B cell (primary cell): ENCODE results near the gene B4GALNT4. TPM values are rescaled to one million over a fixed set of nuclear protein-coding genes. Genes with fewer than 3 reads are reported as not detected.
A peak's percentile ranks its signal among the peaks of the same experiment; 100 is the strongest.

Source experiments
- ATAC-seq: fragments of 200-7000 bp; cut with Tn5 transposase; one replicate; pipeline ENCODE4 v1.10.0; 2021; ENCODE audit warnings: low read depth, mild to moderate bottlenecking, moderate number of reproducible peaks, moderate library complexity
- CTCF ChIA-PET: fragments of 350-600 bp; sonication (Branson Sonifier 250); formaldehyde crosslinking; loops from one replicate; lab custom pipeline; 2021; ENCODE audit warnings: antibody characterized with exemption, inconsistent platforms; lab: Charles Lee
- POLR2A ChIA-PET: fragments of 350-600 bp; sonication (Branson Sonifier 250); formaldehyde crosslinking; loops from one replicate; lab custom pipeline; 2021; ENCODE audit warnings: antibody characterized with exemption; lab: Charles Lee
- DNase-seq: peaks from one replicate; pipeline ENCODE4 v3.0.0; 2013
- H2AFZ ChIP-seq: 2 replicates; pipeline ENCODE4 v1.6.1; 2012; ENCODE audit warnings: mild to moderate bottlenecking, low read depth, low read length; ENCODE audit not compliant: insufficient read depth, poor library complexity, severe bottlenecking
- H3K27ac ChIP-seq, 2 donors: 1 replicate in 1 of 2; 2 replicates in 1 of 2; pipeline ENCODE4 v1.5.1; 2012 to 2013; ENCODE audit warnings: low read length in 2 of 2, mild to moderate bottlenecking in 2 of 2, moderate library complexity in 1 of 2
- H3K27me3 ChIP-seq, 4 experiments: fragments of 200-600 bp in 1 of 4; sonication (generic) in 1 of 4; replicated peaks in 1 of 4; 1 replicate in 2 of 4; 2 replicates in 2 of 4; pipeline versions ENCODE4 v1.6.1 to v1.7.0; 2013 to 2016; ENCODE audit warnings: low read length in 3 of 4, mild to moderate bottlenecking in 2 of 4, mixed read lengths in 1 of 4, moderate library complexity in 1 of 4; ENCODE audit not compliant: insufficient read depth in 4 of 4, control insufficient read depth in 3 of 4; ENCODE audit errors: control extremely low read depth in 1 of 4
- H3K36me3 ChIP-seq, 2 experiments: replicated peaks in 1 of 2; 1 replicate in 1 of 2; 2 replicates in 1 of 2; pipeline versions ENCODE4 v1.6.1 to v1.7.1; 2013; ENCODE audit warnings: low read length in 1 of 2; ENCODE audit not compliant: insufficient read depth in 2 of 2, control insufficient read depth in 1 of 2; ENCODE audit errors: control extremely low read depth in 1 of 2, extremely low read depth in 1 of 2
- H3K4me1 ChIP-seq, 2 donors: fragments of 200-600 bp in 1 of 2; sonication (generic) in 1 of 2; 1 replicate in 1 of 2; 2 replicates in 1 of 2; pipeline versions ENCODE4 v1.5.1 to v1.6.1; 2013 to 2017; ENCODE audit warnings: low read length in 2 of 2; ENCODE audit not compliant: control insufficient read depth in 2 of 2, insufficient read depth in 2 of 2
- H3K4me2 ChIP-seq: replicated peaks from 2 replicates; pipeline ENCODE3; 2012; ENCODE audit warnings: mild to moderate bottlenecking, low read depth, low read length; ENCODE audit not compliant: poor library complexity, severe bottlenecking
- H3K4me3 ChIP-seq, 5 experiments: fragments of 200-600 bp in 1 of 5; sonication (generic) in 1 of 5; 1 replicate in 3 of 5; 2 replicates in 2 of 5; pipeline versions ENCODE4 v1.5.1 to v1.7.0; 2011 to 2016; ENCODE audit warnings: low read length in 4 of 5, mild to moderate bottlenecking in 4 of 5, low read depth in 2 of 5, control low read depth in 1 of 5, moderate library complexity in 1 of 5; ENCODE audit not compliant: insufficient read depth in 1 of 5; ENCODE audit errors: control extremely low read depth in 1 of 5, extremely low read depth in 1 of 5
- H3K79me2 ChIP-seq: fragments of 200-600 bp; sonication (generic); one replicate; pipeline ENCODE4 v1.6.0; 2016; ENCODE audit warnings: low read length; ENCODE audit not compliant: control insufficient read depth, insufficient read depth
- H3K9ac ChIP-seq: fragments of 200-600 bp; sonication (generic); 2 replicates; pipeline ENCODE4 v1.6.1; 2017; ENCODE audit warnings: mild to moderate bottlenecking, low read length, moderate library complexity
- H3K9me3 ChIP-seq, 3 donors: one replicate each; pipeline versions ENCODE4 v1.6.1 to v1.7.1; 2013; ENCODE audit warnings: low read length in 2 of 3; ENCODE audit not compliant: control insufficient read depth in 2 of 3, insufficient read depth in 1 of 3; ENCODE audit errors: control extremely low read depth in 1 of 3
- H4K20me1 ChIP-seq: 2 replicates; pipeline ENCODE4 v1.6.0; 2012; ENCODE audit warnings: mild to moderate bottlenecking, low read length; ENCODE audit not compliant: insufficient read depth, control insufficient read depth, poor library complexity, severe bottlenecking
- H3K27ac Mint-ChIP-seq: one replicate; pipeline ENCODE4 v1.8.0; 2021; ENCODE audit warnings: mixed read lengths
- H3K27me3 Mint-ChIP-seq: one replicate; pipeline ENCODE4 v1.8.0; 2021; ENCODE audit warnings: mixed read lengths
- H3K4me1 Mint-ChIP-seq: one replicate; pipeline ENCODE4 v1.8.0; 2021; ENCODE audit warnings: mixed read lengths
- H3K4me3 Mint-ChIP-seq: one replicate; pipeline ENCODE4 v1.8.0; 2021; ENCODE audit warnings: mixed read lengths
- H3K9me3 Mint-ChIP-seq: one replicate; pipeline ENCODE4 v1.8.0; 2022; ENCODE audit warnings: mixed read lengths; ENCODE audit not compliant: insufficient read depth
- EZH2 ChIP-seq: IDR thresholded peaks from 2 replicates; pipeline ENCODE4 v1.6.1; 2012; ENCODE audit warnings: borderline replicate concordance, low read depth, mild to moderate bottlenecking, moderate library complexity, low read length; ENCODE audit not compliant: insufficient read depth, poor library complexity, severe bottlenecking
- WGBS: methylation state at CpG from one replicate; pipeline ENCODE4 v1.1.5; 2013; ENCODE audit warnings: missing lambda C conversion rate; ENCODE audit not compliant: insufficient coverage; 5-methylcytosine and 5-hydroxymethylcytosine counted together
- intact Hi-C: fragments of 100-400 bp; cut with micrococcal nuclease; formaldehyde crosslinking; loops from one replicate; pipeline ENCODE4 v1.10.0; 2022
- polyA plus RNA-seq: library from polyadenylated mRNA; depleted of rRNA; stranded (reverse); fragments of >200 nt; gene quantifications from 2 replicates; pipeline ENCODE4 v1.2.3, GENCODE V29; 2012
- total RNA-seq, 2 donors: library from RNA; stranded (reverse); fragments of 120-200 nt in 1 of 2; gene quantifications; 1 replicate in 1 of 2; 2 replicates in 1 of 2; pipeline versions ENCODE4 v1.2.3 to v1.2.4, GENCODE V29; 2013 to 2022
- TF ChIP-seq, protein P1 (sequence below): fragments of 200-600 bp; IDR thresholded peaks from one replicate; pipeline ENCODE4 v1.8.0; 2022; ENCODE audit warnings: antibody characterized with exemption, mild to moderate bottlenecking

B4GALNT4 gene
- total and polyA plus RNA-seq, 2 donors (not counting 1 experiment from before 2014, with no cell fraction given) = not detected

DNA sequence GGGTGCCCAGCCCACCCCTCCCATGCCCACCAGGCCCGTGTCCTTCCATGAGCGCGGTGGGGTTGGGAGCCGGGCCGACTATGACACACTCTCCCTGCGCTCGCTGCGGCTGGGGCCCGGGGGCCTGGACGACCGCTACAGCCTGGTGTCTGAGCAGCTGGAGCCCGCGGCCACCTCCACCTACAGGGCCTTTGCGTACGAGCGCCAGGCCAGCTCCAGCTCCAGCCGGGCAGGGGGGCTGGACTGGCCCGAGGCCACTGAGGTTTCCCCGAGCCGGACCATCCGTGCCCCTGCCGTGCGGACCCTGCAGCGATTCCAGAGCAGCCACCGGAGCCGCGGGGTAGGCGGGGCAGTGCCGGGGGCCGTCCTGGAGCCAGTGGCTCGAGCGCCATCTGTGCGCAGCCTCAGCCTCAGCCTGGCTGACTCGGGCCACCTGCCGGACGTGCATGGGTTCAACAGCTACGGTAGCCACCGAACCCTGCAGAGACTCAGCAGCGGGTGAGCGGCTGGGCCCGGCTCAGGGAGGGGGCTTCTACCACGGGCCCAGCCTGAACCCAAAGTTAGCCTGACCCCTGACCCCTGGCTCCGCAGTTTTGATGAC lies 27.7 kb downstream of the B4GALNT4 start:
- H2AFZ ChIP-seq = peak overlapping the region; percentile 71
- 32% methylated on average over 43 of the region's 43 CpGs for WGBS

DNA sequence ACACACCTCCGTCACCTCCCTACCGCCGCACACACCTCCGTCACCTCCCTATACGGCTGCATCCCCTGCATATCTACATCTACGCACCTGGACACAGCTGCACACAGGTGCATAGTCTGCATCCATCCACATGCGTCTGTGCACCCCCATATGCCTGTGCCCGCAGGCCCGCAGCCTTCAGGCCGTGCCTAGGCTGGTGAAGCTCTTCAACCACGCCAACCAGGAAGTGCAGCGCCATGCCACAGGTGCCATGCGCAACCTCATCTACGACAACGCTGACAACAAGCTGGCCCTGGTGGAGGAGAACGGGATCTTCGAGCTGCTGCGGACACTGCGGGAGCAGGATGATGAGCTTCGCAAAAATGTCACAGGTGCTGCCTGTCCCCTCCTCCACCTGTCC lies 29.5 kb downstream of the B4GALNT4 start:
- no peak overlapping the region for H3K27ac ChIP-seq
- intact Hi-C loops = no loop called here
- peaks cover 0 to 13% (median 0%) of the 10 kb centered on the region in 4 experiments for H3K27me3 ChIP-seq
- POLR2A ChIA-PET = no interaction called here
- no peak overlapping the region for H3K4me3 ChIP-seq
- TF ChIP-seq, protein P1, sequence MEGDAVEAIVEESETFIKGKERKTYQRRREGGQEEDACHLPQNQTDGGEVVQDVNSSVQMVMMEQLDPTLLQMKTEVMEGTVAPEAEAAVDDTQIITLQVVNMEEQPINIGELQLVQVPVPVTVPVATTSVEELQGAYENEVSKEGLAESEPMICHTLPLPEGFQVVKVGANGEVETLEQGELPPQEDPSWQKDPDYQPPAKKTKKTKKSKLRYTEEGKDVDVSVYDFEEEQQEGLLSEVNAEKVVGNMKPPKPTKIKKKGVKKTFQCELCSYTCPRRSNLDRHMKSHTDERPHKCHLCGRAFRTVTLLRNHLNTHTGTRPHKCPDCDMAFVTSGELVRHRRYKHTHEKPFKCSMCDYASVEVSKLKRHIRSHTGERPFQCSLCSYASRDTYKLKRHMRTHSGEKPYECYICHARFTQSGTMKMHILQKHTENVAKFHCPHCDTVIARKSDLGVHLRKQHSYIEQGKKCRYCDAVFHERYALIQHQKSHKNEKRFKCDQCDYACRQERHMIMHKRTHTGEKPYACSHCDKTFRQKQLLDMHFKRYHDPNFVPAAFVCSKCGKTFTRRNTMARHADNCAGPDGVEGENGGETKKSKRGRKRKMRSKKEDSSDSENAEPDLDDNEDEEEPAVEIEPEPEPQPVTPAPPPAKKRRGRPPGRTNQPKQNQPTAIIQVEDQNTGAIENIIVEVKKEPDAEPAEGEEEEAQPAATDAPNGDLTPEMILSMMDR = no peak
- no peak for TF ChIP-seq EZH2
- peaks cover 3% of the 10 kb centered on the region for H3K4me1 Mint-ChIP-seq
- no peaks in the 10 kb centered on the region for H4K20me1 ChIP-seq
- H3K27ac Mint-ChIP-seq = peak overlapping the region; percentile 32
- DNase-seq = no peak
- H3K9ac ChIP-seq = no peak overlapping the region
- H2AFZ ChIP-seq = no peak overlapping the region
- no peaks in the 10 kb centered on the region for H3K27me3 Mint-ChIP-seq
- no peaks in the 10 kb centered on the region for H3K79me2 ChIP-seq
- CTCF ChIA-PET = no interaction called here
- H3K4me1 ChIP-seq = peaks cover 12 to 15% of the 10 kb centered on the region in 2 donors
- WGBS = 90% methylated on average over 19 of the region's 20 CpGs
- H3K9me3 ChIP-seq = peaks cover 0 to 4% (median 0%) of the 10 kb centered on the region in 3 donors
- ATAC-seq = no peak
- H3K4me2 ChIP-seq = no peak overlapping the region
- no peaks in the 10 kb centered on the region for H3K9me3 Mint-ChIP-seq
- H3K4me3 Mint-ChIP-seq = no peak overlapping the region
- H3K36me3 ChIP-seq = no peaks in the 10 kb centered on the region

More for the DNA sequence above, 27.7 kb downstream of the B4GALNT4 start:
- DNase-seq = peak; percentile 78
- Mint-ChIP-seq H3K4me1 (peaks cover 3% of the 10 kb centered on the region), H3K4me3 (peak overlapping the region; percentile 57), H3K9me3 (no peaks in the 10 kb centered on the region), H3K27me3 (no peaks in the 10 kb centered on the region), H3K27ac (no peak overlapping the region)
- Histone ChIP-seq H3K4me3 (peak overlapping the region in 4 of 5 experiments; percentile 33 to 56 (median 53)), H3K27me3 (peaks cover 0 to 9% (median 0%) of the 10 kb centered on the region in 4 experiments), H3K4me2 (peak overlapping the region; percentile 89), H3K4me1 (peaks cover 12 to 15% of the 10 kb centered on the region in 2 donors), H3K9me3 (peaks cover 0 to 4% (median 0%) of the 10 kb centered on the region in 3 donors), H3K79me2 (no peaks in the 10 kb centered on the region), H3K27ac (no peak overlapping the region), H4K20me1 (no peaks in the 10 kb centered on the region), H3K9ac (peak overlapping the region; percentile 56), H3K36me3 (no peaks in the 10 kb centered on the region)
- TF ChIP-seq, protein P1 = peak; percentile 25
- no peak for TF ChIP-seq EZH2
- CTCF ChIA-PET = interaction anchor here (0.6 to 2.3 kb wide), 7 partner anchors 10 to 154 kb away, joined by 3 to 11 read pairs (median 3); no protein-coding TSS in a partner anchor
- POLR2A ChIA-PET = interaction anchor here (0.7 to 1.1 kb wide), 2 partner anchors 10 to 130 kb away, joined by 5 to 7 read pairs; no protein-coding TSS in a partner anchor
- intact Hi-C loops = no loop called here
- peak; percentile 96 for ATAC-seq
